ENCODE data around the gene C18orf63. TPM values are rescaled to one million over a fixed set of nuclear protein-coding genes. Genes with fewer than 3 reads are reported as not detected.
A peak's percentile ranks its signal among the peaks of the same experiment; 100 is the strongest.

C18orf63 gene
- total RNA-seq, 2 experiments from 2014 or later = not detected

DNA sequence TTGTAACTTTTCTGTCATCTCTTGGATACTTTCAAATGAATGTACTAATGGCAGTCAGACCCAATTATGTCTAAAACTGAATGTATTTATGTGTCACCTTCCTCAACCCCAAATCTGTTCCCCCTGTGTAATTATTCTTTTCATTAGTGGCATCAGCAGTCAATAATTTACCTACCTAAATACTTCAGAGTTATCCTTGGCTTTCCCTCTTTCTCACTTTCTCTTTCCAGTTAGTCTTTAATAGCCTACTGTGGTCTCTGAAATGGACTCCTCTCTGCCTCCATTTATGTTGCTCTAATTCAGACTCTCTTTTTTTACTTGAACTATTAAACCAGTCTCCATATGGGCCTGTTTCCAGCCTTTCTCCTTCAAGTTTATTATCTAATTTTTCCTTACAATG, 21.0 kb downstream of the C18orf63 start:
- intact Hi-C loops (cut with micrococcal nuclease) = no loop called here
- Mint-ChIP-seq H3K36me3 (ENCODE audit: low read depth) (no peaks in the 10 kb centered on the region), H3K4me3 (no peak overlapping the region), H3K27ac (no peak overlapping the region), H3K9me3 (no peaks in the 10 kb centered on the region), H3K27me3 (ENCODE audit: low read depth) (peaks cover 2% of the 10 kb centered on the region), H3K4me1 (ENCODE audit: low read depth) (no peaks in the 10 kb centered on the region)
- CTCF ChIA-PET = no interaction called here
- no peak for DNase-seq

DNA sequence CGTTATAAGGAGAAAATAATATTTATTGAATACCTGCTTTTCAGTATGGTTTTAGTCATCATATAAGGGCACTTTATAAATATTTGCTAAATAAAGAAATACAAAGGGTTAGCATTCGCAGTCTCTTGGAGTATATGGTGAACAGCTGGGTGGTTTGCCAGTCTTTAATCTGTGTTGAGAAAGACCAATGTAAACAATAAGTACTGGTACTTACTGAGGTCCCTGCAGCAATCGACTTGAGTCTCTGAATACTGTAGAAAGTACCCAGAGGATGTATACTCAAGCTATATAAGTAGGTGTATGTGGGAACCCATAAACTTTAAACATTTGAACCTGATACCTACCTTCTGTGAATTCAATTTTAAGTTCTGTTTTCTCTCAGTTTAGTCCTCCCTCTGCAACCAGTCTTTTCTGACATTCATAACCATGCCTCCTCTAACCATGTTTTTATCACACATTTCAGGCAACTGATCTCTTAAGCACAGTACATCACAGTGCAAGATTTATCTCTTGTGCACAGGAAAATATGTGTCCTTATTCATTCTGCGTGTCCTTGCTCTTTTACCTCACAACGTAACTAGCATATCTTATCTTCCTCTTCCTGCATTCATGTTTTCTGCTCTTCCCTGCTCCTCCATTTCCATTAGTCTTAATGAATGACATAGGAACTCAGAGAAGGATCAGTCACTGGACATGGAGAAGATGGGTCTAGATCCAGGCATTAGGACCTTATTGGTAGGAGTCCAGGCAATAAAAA, 21.7 kb downstream of the C18orf63 start:
- H3K9me3 Mint-ChIP-seq = no peaks in the 10 kb centered on the region
- H3K4me3 Mint-ChIP-seq = no peak overlapping the region
- DNase-seq = no peak
- H3K27ac Mint-ChIP-seq = no peak overlapping the region
- peaks cover 2% of the 10 kb centered on the region for H3K27me3 Mint-ChIP-seq (ENCODE audit: low read depth)
- CTCF ChIA-PET = interaction anchor here (1.0 kb wide), 1 partner anchor 140 kb away, joined by 4 read pairs; no protein-coding TSS in a partner anchor
- no peaks in the 10 kb centered on the region for H3K4me1 Mint-ChIP-seq (ENCODE audit: low read depth)
- intact Hi-C loops (cut with micrococcal nuclease) = no loop called here
- H3K36me3 Mint-ChIP-seq (ENCODE audit: low read depth) = no peaks in the 10 kb centered on the region

DNA sequence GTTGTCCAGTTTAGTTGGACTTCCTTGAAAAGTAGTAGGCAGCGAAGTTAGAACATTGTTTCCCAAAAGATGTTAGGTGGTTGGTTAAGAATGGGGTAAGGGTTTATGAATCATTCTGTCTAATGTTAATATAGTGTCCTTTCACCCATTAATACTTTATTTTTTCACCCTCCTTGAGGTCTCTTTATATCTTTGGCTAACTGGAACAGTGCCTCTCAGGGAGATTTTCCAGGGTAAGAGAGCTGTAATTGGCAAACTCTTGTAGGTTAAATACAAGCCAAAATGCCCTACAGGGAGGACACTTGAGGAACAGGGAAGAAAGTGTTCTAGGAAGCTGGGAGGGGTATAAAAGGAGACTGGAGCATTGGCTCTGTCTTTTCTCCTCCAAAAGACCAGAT, 22.3 kb downstream of the C18orf63 start:
- no peaks in the 10 kb centered on the region for H3K36me3 Mint-ChIP-seq (ENCODE audit: low read depth)
- intact Hi-C loops (cut with micrococcal nuclease) = no loop called here
- no peak for DNase-seq
- no peak overlapping the region for H3K4me3 Mint-ChIP-seq
- H3K4me1 Mint-ChIP-seq (ENCODE audit: low read depth) = no peaks in the 10 kb centered on the region
- no peaks in the 10 kb centered on the region for H3K9me3 Mint-ChIP-seq
- CTCF ChIA-PET = interaction anchor here (1.0 to 1.4 kb wide), 2 partner anchors 141 to 212 kb away, joined by 3 to 4 read pairs; no protein-coding TSS in a partner anchor
- peaks cover 2% of the 10 kb centered on the region for H3K27me3 Mint-ChIP-seq (ENCODE audit: low read depth)
- H3K27ac Mint-ChIP-seq = no peak overlapping the region

DNA sequence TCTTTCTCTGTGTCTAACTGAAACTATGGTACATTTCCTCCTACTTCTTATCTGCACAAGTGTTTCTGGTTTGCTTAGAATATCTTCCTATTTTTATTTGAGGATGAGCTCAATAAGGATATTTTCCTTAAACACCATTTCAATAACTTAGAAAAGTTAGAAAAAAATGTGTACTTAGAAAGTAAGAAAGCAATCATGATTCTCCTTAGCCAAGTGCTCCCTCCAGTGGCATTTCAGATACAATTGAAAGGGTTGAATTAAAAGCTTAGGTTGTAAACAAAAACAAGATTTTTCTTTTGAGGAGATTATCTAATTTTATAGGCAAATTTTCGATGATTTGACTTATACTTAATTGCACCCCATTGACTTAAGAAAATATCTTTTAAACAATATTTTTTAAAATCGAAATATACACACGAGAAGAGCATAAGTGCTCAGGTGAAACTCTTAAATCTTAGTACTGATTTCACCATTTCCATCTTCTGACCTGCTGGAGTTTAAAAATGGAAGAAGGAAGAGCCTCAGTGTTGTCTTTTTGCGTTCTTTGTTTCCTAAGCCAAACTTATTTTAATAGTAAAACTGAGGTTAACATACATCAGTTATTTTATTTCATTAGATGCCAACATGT, 26.9 kb downstream of the C18orf63 start:
- DNase-seq = peak; percentile 56
- Mint-ChIP-seq H3K27me3 (ENCODE audit: low read depth) (peaks cover 2% of the 10 kb centered on the region), H3K9me3 (no peaks in the 10 kb centered on the region), H3K27ac (no peak overlapping the region), H3K4me3 (no peak overlapping the region), H3K4me1 (ENCODE audit: low read depth) (no peaks in the 10 kb centered on the region), H3K36me3 (ENCODE audit: low read depth) (no peaks in the 10 kb centered on the region)
- CTCF ChIA-PET = interaction anchor here (0.7 to 2.3 kb wide), 26 partner anchors 11 to 261 kb away, joined by 3 to 41 read pairs (median 4); partner anchors contain the start of gene CNDP2
- intact Hi-C loops (cut with micrococcal nuclease) = loop anchor here (1.0 to 2.0 kb wide), 5 partner anchors 100 to 302 kb away; partner anchors contain the start of gene TIMM21

DNA sequence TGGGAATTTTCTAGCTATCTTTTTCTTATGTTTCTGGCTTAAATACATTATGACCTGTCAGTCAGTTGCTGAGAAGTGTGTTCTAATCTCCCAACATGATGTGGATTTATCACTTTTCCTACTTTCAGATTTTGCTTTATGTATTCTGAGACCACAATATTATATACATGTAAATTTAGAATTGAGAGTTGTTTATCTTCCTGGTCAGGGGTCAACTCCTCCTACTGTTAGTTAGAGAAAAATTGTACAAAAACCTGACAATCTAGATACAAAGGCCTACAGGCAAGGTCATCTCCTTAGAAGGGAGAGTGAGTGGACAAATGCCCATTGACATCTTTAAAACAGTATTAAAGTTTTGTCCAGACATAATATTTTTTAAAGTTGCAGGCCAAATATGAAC, 30.6 kb downstream of the C18orf63 start:
- CTCF ChIA-PET = interaction anchor here (4.3 kb wide), 1 partner anchor 147 kb away, joined by 24 read pairs; no protein-coding TSS in a partner anchor
- no peaks in the 10 kb centered on the region for H3K36me3 Mint-ChIP-seq (ENCODE audit: low read depth)

DNA sequence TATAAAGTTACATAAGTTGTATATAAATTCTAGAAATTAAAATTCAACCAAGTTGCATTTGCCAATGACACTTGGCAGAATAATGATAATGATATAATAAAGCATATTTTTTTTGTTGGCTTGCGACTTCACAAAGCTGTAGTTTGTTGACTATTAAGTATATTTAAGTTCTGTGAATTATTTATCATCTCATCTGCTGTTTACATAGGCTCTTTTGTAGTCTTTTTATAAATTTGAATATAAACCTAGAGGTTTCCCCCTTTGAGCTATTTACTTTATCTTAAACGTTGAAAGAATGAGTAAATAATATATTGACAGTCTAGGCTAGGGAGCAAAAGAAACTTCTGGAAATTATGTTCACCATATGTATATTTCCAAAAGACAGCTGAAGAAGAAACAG, 32.9 kb downstream of the C18orf63 start:
- intact Hi-C loops (cut with micrococcal nuclease) = no loop called here
- H3K36me3 Mint-ChIP-seq (ENCODE audit: low read depth) = no peaks in the 10 kb centered on the region

More for the DNA sequence above, 30.6 kb downstream of the C18orf63 start:
- no peak overlapping the region for H3K27ac Mint-ChIP-seq
- no peaks in the 10 kb centered on the region for H3K27me3 Mint-ChIP-seq (ENCODE audit: low read depth)
- H3K4me1 Mint-ChIP-seq (ENCODE audit: low read depth) = no peaks in the 10 kb centered on the region
- H3K9me3 Mint-ChIP-seq = no peaks in the 10 kb centered on the region
- H3K4me3 Mint-ChIP-seq = no peak overlapping the region
- no peak for DNase-seq
- intact Hi-C loops (cut with micrococcal nuclease) = no loop called here

DNA sequence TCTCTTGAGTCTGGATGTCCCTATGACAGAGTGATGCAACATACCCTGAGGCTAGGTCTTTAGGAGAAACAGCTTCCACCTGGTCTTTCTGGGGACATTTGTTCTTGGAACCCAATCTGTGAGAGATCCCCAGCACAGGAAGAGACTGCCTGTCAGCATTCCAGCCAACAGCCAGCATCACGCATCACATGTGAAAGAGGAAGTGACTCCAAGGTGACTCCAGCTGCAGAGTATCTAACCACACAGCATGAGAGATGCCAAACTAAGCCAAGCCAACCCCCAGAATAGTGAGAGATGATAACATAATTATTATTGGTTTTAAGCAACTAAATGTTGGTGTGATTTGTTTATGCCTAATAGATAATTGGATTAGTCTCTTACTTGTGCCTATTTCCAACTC, 35.7 kb downstream of the C18orf63 start:
- DNase-seq = no peak
- no peaks in the 10 kb centered on the region for H3K9me3 Mint-ChIP-seq
- CTCF ChIA-PET = interaction anchor here (1.7 to 3.5 kb wide), 3 partner anchors 9 to 200 kb away, joined by 3 to 27 read pairs (median 12); no protein-coding TSS in a partner anchor
- no peak overlapping the region for H3K4me3 Mint-ChIP-seq
- H3K27me3 Mint-ChIP-seq (ENCODE audit: low read depth) = no peaks in the 10 kb centered on the region
- intact Hi-C loops (cut with micrococcal nuclease) = no loop called here
- peaks cover 2% of the 10 kb centered on the region for H3K4me1 Mint-ChIP-seq (ENCODE audit: low read depth)
- no peak overlapping the region for H3K27ac Mint-ChIP-seq
- no peaks in the 10 kb centered on the region for H3K36me3 Mint-ChIP-seq (ENCODE audit: low read depth)

More for the DNA sequence above, 32.9 kb downstream of the C18orf63 start:
- Mint-ChIP-seq H3K27me3 (ENCODE audit: low read depth) (no peaks in the 10 kb centered on the region), H3K27ac (no peak overlapping the region), H3K4me3 (no peak overlapping the region), H3K4me1 (ENCODE audit: low read depth) (peaks cover 2% of the 10 kb centered on the region), H3K9me3 (no peaks in the 10 kb centered on the region)
- CTCF ChIA-PET = interaction anchor here (2.3 to 4.3 kb wide), 2 partner anchors 145 to 203 kb away, joined by 11 to 24 read pairs; no protein-coding TSS in a partner anchor
- DNase-seq = no peak

DNA sequence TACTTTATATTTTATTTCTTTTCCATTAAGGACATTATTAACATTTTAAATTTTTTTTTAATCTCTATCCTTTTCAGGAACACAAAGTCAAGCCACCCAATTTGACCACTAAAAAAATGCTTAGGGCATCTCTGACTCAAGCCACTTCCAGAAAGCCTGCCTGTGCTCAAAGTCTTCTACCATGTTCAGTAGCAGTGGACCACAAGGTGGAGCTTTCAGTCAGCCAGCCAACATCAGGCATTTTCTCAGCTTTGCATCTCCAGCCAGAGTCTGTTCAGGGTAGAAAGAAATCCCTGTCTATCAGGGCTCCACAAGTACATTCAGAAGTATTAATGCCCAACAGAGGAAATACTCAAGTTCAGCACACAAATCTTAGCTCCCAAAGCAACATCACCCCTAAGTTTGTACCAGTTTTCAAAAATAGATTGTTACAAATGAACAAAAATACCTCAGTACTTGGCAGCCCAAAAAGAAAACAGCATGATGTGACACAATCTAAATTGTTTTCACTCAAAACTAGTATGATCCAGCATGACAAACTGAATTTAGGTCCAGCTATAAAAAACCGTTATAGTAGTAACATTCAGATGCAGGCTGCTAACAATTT, 37.6 kb downstream of the C18orf63 start:
- H3K27ac Mint-ChIP-seq = no peak overlapping the region

DNA sequence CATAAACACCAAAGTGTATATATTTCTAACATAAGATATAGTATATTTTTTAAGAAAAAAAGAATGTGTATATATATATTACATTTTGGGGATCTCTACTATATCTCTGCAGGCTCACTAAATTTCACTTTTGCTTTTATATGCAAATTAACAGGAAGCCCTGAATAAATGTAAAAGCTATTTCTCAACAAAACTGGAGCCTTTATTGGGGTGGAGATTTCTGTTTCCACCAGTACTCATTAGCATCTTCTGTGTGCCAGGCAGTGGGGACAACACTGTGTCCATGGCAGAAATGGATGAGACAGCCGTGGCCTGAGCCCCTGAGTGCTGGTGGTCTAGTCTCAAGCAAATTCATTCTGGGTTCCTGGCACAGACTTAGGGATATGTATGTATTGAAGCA, 41.3 kb downstream of the C18orf63 start:
- no peak for DNase-seq
- intact Hi-C loops (cut with micrococcal nuclease) = loop anchor here (2.0 kb wide), 1 partner anchor 14 kb away; no protein-coding TSS in a partner anchor
- no peaks in the 10 kb centered on the region for H3K9me3 Mint-ChIP-seq

More for the DNA sequence above, 37.6 kb downstream of the C18orf63 start:
- peaks cover 6% of the 10 kb centered on the region for H3K4me1 Mint-ChIP-seq (ENCODE audit: low read depth)
- H3K36me3 Mint-ChIP-seq (ENCODE audit: low read depth) = no peaks in the 10 kb centered on the region
- H3K27me3 Mint-ChIP-seq (ENCODE audit: low read depth) = no peaks in the 10 kb centered on the region
- intact Hi-C loops (cut with micrococcal nuclease) = loop anchor here (1.0 kb wide), 2 partner anchors 140 to 199 kb away; no protein-coding TSS in a partner anchor
- H3K9me3 Mint-ChIP-seq = no peaks in the 10 kb centered on the region
- CTCF ChIA-PET = interaction anchor here (0.6 to 3.5 kb wide), 25 partner anchors 10 to 1126 kb away, joined by 3 to 74 read pairs (median 4); partner anchors contain the start of gene CNDP2
- peak; percentile 77 for DNase-seq
- no peak overlapping the region for H3K4me3 Mint-ChIP-seq

DNA sequence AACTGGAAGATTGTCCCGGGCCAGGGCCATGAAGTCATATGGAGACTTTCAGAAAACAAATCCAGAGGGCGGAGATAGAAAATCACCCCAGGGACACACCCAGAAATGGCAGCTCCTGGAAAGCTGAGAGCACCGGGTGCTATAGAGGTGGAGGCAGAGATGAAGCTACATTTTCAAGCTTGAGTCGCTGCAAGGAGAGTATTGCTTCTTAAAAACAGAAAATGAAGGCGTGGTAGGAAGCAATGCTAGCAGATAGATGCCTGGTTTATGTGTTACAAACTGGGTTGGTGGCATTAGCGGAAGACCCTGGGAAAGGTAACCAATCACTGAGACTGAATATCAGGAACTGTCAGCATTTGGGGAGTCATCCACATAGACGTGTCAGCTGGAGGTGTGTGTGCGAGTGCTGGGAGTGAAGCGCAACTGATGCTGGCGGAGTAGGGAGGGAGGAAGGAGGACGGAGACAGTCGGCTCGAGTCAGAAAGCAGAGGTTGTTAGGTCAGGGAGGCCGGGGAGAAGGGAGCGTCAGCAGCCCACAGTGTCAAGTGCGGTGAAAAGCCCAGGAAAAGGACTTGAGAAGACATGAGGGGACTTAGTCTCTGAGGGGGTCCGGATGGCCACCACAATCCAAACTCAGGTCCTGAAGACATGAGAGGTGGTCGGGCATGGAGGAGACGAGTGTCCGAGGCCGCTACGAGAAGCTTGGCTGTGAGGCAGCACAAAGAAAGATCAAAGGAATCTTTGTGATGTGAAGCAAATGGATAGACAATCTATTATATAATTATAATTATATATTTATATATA, 45.4 kb downstream of the C18orf63 start:
- Mint-ChIP-seq H3K9me3 (no peaks in the 10 kb centered on the region), H3K27me3 (ENCODE audit: low read depth) (no peaks in the 10 kb centered on the region), H3K27ac (no peak overlapping the region), H3K4me3 (no peak overlapping the region), H3K4me1 (ENCODE audit: low read depth) (peaks cover 4% of the 10 kb centered on the region), H3K36me3 (ENCODE audit: low read depth) (no peaks in the 10 kb centered on the region)
- CTCF ChIA-PET = interaction anchor here (0.5 to 1.5 kb wide), 3 partner anchors 10 to 1335 kb away, joined by 3 to 7 read pairs (median 3); no protein-coding TSS in a partner anchor
- DNase-seq = no peak
- intact Hi-C loops (cut with micrococcal nuclease) = no loop called here

More for the DNA sequence above, 41.3 kb downstream of the C18orf63 start:
- no peaks in the 10 kb centered on the region for H3K27me3 Mint-ChIP-seq (ENCODE audit: low read depth)
- H3K36me3 Mint-ChIP-seq (ENCODE audit: low read depth) = no peaks in the 10 kb centered on the region
- H3K4me3 Mint-ChIP-seq = no peak overlapping the region
- H3K27ac Mint-ChIP-seq = no peak overlapping the region
- CTCF ChIA-PET = interaction anchor here (0.8 to 2.6 kb wide), 3 partner anchors 22 to 137 kb away, joined by 3 to 13 read pairs (median 8); no protein-coding TSS in a partner anchor
- peaks cover 6% of the 10 kb centered on the region for H3K4me1 Mint-ChIP-seq (ENCODE audit: low read depth)

DNA sequence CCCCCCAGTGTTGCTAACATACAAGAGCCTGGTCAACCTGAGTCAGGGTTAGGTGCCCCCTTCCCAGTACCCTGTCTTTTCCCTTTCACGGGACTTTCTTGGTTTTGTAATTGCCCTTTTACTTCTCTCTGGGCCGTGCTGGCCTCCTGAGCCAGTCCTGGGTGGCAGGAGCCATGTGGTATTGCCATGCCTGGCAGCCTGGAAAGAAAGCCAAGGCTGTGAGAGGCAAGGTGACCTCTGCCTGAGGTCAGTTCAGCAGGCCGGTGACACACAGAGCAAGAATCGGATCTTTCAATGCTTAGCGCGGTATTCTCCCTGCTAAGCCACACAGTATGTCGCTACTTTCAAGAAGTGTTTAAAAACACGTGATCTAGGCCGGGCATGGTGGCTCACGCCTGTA, 52.3 kb downstream of the C18orf63 start:
- Mint-ChIP-seq H3K9me3 (no peaks in the 10 kb centered on the region), H3K27me3 (ENCODE audit: low read depth) (no peaks in the 10 kb centered on the region), H3K4me1 (ENCODE audit: low read depth) (peaks cover 35% of the 10 kb centered on the region), H3K36me3 (ENCODE audit: low read depth) (no peaks in the 10 kb centered on the region), H3K27ac (no peak overlapping the region), H3K4me3 (no peak overlapping the region)
- DNase-seq = no peak
- intact Hi-C loops (cut with micrococcal nuclease) = no loop called here
- CTCF ChIA-PET = no interaction called here

Data from activated naive CD4-positive, alpha-beta T cell treated with anti-CD3 and anti-CD28 coated beads for 36 hours (primary cell).